ENCODE data around the gene BLNK. TPM values are rescaled to one million over a fixed set of nuclear protein-coding genes. Genes with fewer than 3 reads are reported as not detected.

BLNK gene
- total RNA-seq, 1 donor from 2014 or later, result 11.2 TPM

GRCh38 chr10:96165726-96166125, 105.6 kb downstream of the BLNK start:
- Histone ChIP-seq H3K27ac (no peak overlapping the region), H3K4me1 (no peaks in the 10 kb centered on the region), H3K4me3 (no peak overlapping the region), H3K9me3 (peaks cover 30% of the 10 kb centered on the region), H3K27me3 (ENCODE audit: low read depth) (no peaks in the 10 kb centered on the region), H3K36me3 (peaks cover 4% of the 10 kb centered on the region)
- TF ChIP-seq CTCF (IDR thresholded peaks at IDR 0.05), result no peak
- DNase-seq, result no peak
- intact Hi-C loops (cut with DNase I), result no loop called here
- no peak for ATAC-seq

- H3K36me3 ChIP-seq, result peaks cover 76% of the 10 kb centered on the region
- ATAC-seq (no peak), DNase-seq (no peak)
- H3K9me3 ChIP-seq, result no peaks in the 10 kb centered on the region
- H3K4me3 ChIP-seq, result no peak overlapping the region
- no peaks in the 10 kb centered on the region for H3K27me3 ChIP-seq (ENCODE audit: low read depth)
- intact Hi-C loops (cut with DNase I), result no loop called here
- H3K4me1 ChIP-seq, result no peaks in the 10 kb centered on the region
- TF ChIP-seq CTCF (IDR thresholded peaks at IDR 0.05), result no peak
- H3K27ac ChIP-seq, result no peak overlapping the region
Measured at GRCh38 chr10:96153070-96153469, 118.3 kb downstream of the BLNK start.

DNA sequence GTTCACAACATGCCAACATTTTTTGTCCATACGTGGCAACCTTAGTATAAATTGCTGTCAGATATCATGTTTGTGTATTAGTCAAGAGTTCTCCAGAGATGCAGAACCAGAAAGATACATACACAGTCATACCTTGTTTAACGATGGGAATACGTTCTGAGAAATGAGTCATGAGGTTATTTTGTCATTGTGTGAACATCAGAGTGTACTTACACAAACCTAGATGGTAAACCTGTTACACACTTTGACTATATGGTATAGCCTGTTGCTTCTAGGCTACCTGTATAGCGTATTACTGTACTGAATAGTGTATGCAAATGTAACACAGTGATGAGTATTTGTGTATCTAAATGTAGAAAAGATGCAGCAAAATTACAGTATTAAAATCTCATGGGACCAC, 118.9 kb downstream of the BLNK start:
- no peaks in the 10 kb centered on the region for H3K4me1 ChIP-seq
- no peak for DNase-seq
- H3K27ac ChIP-seq, result no peak overlapping the region
- no peak for ATAC-seq
- TF ChIP-seq CTCF (IDR thresholded peaks at IDR 0.05), result no peak
- intact Hi-C loops (cut with DNase I), result no loop called here
- H3K9me3 ChIP-seq, result no peaks in the 10 kb centered on the region
- H3K4me3 ChIP-seq, result no peak overlapping the region
- no peaks in the 10 kb centered on the region for H3K27me3 ChIP-seq (ENCODE audit: low read depth)
- H3K36me3 ChIP-seq, result peaks cover 74% of the 10 kb centered on the region

Other genes starting within 250 kb of the BLNK start
- gene CCNJ, start 228.0 kb downstream of the BLNK start, total RNA-seq, result 8.8 TPM
- 23.3 TPM for gene ZNF518A, start 141.3 kb downstream of the BLNK start, total RNA-seq
- gene DNTT, start 32.9 kb upstream of the BLNK start, total RNA-seq, result not detected
- not detected for gene OPALIN, start 87.4 kb upstream of the BLNK start, total RNA-seq
- not detected for gene TLL2, start 242.4 kb upstream of the BLNK start, total RNA-seq

Data from lower lobe of right lung (tissue), 2 donors.